GM18499 (cell line): Measurements from ENCODE around the gene OR5J2.
"Not testable (repeated sequence)": the region's sequence is repeated elsewhere in the genome, so short reads cannot be mapped to it uniquely, and the experiment has no call there.

Source experiments
- ATAC-seq: cut with Tn5 transposase; IDR thresholded peaks from one replicate; pipeline ENCODE4 v1.9.1; 2021; ENCODE audit warnings: moderate number of reproducible peaks; ENCODE audit not compliant: insufficient read depth, unreplicated experiment

OR5J2 gene

GRCh38 chr11:56176318-56176717, at the start of gene OR5J2:
Gene OR5J2 (plus strand): TSS chr11:56176618. CDS start chr11:56176618, 0 bp downstream.
- no peak for ATAC-seq

- ATAC-seq = no peak
These were observed 36.2 kb upstream of the OR5J2 start, which contains the start of gene OR8J3 for GRCh38 chr11:56140151-56140661. Gene OR8J3 (minus strand): TSS chr11:56140201. CDS start chr11:56137718, 2,483 bp downstream.

GRCh38 chr11:56143681-56144080, 32.7 kb upstream of the OR5J2 start:
- not testable (repeated sequence) for ATAC-seq

GRCh38 chr11:56151376-56151775, 25.0 kb upstream of the OR5J2 start:
- ATAC-seq = no peak

- ATAC-seq = no peak
These were observed 24.1 kb upstream of the OR5J2 start for GRCh38 chr11:56152333-56152732.

GRCh38 chr11:56160217-56160616, 16.2 kb upstream of the OR5J2 start, which contains the start of gene OR8K5:
Gene OR8K5 (minus strand): TSS chr11:56160317. CDS start chr11:56160317, 0 bp downstream.
- ATAC-seq = no peak

- ATAC-seq = no peak
These were observed 12.6 kb upstream of the OR5J2 start for GRCh38 chr11:56163804-56164203.

- no peak for ATAC-seq
These were observed 4.1 kb upstream of the OR5J2 start for GRCh38 chr11:56172256-56172830.

- ATAC-seq = no peak
These were observed 7.0 kb downstream of the OR5J2 start for GRCh38 chr11:56183459-56183858.

GRCh38 chr11:56188602-56189001, 12.2 kb downstream of the OR5J2 start:
- ATAC-seq = no peak

GRCh38 chr11:56196705-56197104, 20.3 kb downstream of the OR5J2 start:
- ATAC-seq = no peak

GRCh38 chr11:56197367-56197766, 20.9 kb downstream of the OR5J2 start:
- ATAC-seq = no peak

GRCh38 chr11:56207790-56208189, 31.4 kb downstream of the OR5J2 start:
- no peak for ATAC-seq

GRCh38 chr11:56214537-56214936, 38.1 kb downstream of the OR5J2 start:
- ATAC-seq = no peak

- not testable (repeated sequence) for ATAC-seq
These were observed 43.3 kb downstream of the OR5J2 start for GRCh38 chr11:56219735-56220134.
